HG02678 (cell line): ENCODE measurements around the gene CYB5R4.

Experiments used
- ATAC-seq: cut with Tn5 transposase; IDR thresholded peaks from one replicate; pipeline ENCODE4 v1.9.1; 2021; ENCODE audit warnings: mild to moderate bottlenecking, moderate library complexity; ENCODE audit not compliant: unreplicated experiment

CYB5R4 gene

GRCh38 chr6:83976871-83977270 lies 117.4 kb downstream of the CYB5R4 start:
- ATAC-seq, result no peak

GRCh38 chr6:83978324-83978734 lies 118.8 kb downstream of the CYB5R4 start:
- no peak for ATAC-seq

GRCh38 chr6:83978997-83979396 lies 119.5 kb downstream of the CYB5R4 start:
- no peak for ATAC-seq

GRCh38 chr6:83984411-83984810 lies 124.9 kb downstream of the CYB5R4 start:
- no peak for ATAC-seq

GRCh38 chr6:83985308-83985713 lies 125.8 kb downstream of the CYB5R4 start:
- ATAC-seq, result no peak

- no peak for ATAC-seq
Observed at GRCh38 chr6:83985715-83986114, 126.2 kb downstream of the CYB5R4 start.

GRCh38 chr6:83998021-83998584 lies 138.6 kb downstream of the CYB5R4 start:
- no peak for ATAC-seq

GRCh38 chr6:84001119-84001518 lies 141.6 kb downstream of the CYB5R4 start:
- ATAC-seq, result no peak

GRCh38 chr6:84002226-84002625 lies 142.7 kb downstream of the CYB5R4 start:
- no peak for ATAC-seq

GRCh38 chr6:84003131-84003530 lies 143.6 kb downstream of the CYB5R4 start:
- ATAC-seq, result no peak

- ATAC-seq, result no peak
Observed at GRCh38 chr6:84003654-84004053, 144.2 kb downstream of the CYB5R4 start.

- no peak for ATAC-seq
Observed at GRCh38 chr6:84007871-84008270, 148.4 kb downstream of the CYB5R4 start.

- ATAC-seq, result no peak
Observed at GRCh38 chr6:84013354-84013753, 153.9 kb downstream of the CYB5R4 start.

- no peak for ATAC-seq
Observed at GRCh38 chr6:84013931-84014330, 154.4 kb downstream of the CYB5R4 start.

- ATAC-seq, result no peak
Observed at GRCh38 chr6:84016029-84016428, 156.5 kb downstream of the CYB5R4 start.
